ENCODE data around the gene ZDHHC12. TPM values are rescaled to one million over a fixed set of nuclear protein-coding genes. Genes with fewer than 3 reads are reported as not detected.
A peak's percentile ranks its signal among the peaks of the same experiment; 100 is the strongest.

The ZDHHC12 gene
- polyA plus RNA-seq, 3 donors from 2014 or later = 63.7 to 76.6 (median 66.6) TPM

DNA sequence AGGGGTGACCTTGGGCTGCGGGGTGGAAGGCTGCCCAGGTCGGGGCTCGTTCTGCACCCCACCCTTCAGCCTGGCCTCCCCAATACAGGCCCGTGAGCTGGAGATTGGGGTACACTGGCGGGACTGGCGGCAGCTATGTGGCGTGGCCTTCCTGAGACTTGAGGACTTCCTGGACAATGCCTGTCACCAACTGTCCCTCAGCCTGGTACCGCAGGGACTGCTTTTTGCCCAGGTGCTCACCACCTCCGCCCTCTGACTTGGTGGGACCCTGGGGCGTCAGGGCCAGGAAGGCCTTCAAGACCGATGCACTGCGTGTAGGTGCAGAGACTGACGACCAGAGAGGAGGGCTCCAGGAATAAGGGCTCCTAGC, 10.5 kb downstream of the ZDHHC12 start:
- DNase-seq = no peak
- no peak overlapping the region for H3K4me3 Mint-ChIP-seq
- peaks cover 0 to 3% (median 2%) of the 10 kb centered on the region in 3 donors for H3K27me3 Mint-ChIP-seq (ENCODE audit: low read depth in 3 of 3)
- no peaks in the 10 kb centered on the region for H3K4me1 Mint-ChIP-seq
- H3K27ac Mint-ChIP-seq = no peak overlapping the region
- H3K9me3 Mint-ChIP-seq = no peaks in the 10 kb centered on the region
- no peaks in the 10 kb centered on the region for H3K36me3 Mint-ChIP-seq

DNA sequence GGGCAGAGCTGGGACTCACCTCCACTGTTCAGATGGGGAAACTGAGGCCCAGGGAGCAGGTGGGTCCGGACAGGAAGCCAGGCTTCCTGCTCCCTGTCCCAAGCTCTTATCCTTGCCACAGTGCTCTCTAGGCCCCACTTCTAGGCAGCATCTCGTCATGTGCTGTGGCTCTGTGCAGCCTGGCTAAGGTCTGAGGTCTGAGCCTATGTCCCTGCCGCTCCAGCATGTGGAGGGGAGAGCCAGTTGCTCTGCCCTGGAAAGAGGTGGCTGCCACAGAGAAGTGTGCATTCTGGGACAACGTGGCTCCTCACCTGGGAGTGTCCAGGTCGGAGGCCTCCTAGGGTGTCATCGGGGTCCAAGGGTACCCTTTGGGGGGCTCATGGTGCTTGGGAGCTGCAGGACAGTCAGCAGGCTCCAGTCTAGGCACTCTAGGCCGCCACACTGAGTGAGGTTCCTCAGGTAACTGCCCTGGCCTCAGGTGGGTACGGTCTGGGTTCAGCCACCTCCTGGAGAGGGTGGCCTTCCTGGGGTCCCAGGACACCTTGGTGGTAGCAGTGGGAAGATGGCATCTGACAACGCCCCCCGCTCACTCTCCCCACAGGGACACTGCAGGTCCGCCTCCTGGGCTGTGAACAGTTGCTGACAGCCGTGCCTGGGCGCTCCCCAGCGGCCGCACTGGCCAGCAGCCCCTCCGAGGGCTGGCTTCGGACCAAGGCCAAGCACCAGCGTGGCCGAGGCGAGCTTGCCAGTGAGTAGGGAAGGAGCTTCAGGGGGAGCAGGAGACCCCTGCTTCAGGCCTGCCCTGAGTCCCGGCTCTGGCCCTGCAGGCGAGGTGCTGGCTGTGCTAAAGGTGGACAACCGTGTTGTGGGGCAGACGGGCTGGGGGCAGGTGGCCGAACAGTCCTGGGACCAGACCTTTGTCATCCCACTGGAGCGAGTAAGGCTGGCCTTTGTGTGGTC, 11.2 kb downstream of the ZDHHC12 start:
- H3K9me3 Mint-ChIP-seq = no peaks in the 10 kb centered on the region
- DNase-seq = no peak
- no peak overlapping the region for H3K27ac Mint-ChIP-seq
- H3K4me1 Mint-ChIP-seq = no peaks in the 10 kb centered on the region
- no peaks in the 10 kb centered on the region for H3K36me3 Mint-ChIP-seq
- H3K27me3 Mint-ChIP-seq (ENCODE audit: low read depth in 3 of 3) = peaks cover 0 to 3% (median 2%) of the 10 kb centered on the region in 3 donors
- no peak overlapping the region for H3K4me3 Mint-ChIP-seq

DNA sequence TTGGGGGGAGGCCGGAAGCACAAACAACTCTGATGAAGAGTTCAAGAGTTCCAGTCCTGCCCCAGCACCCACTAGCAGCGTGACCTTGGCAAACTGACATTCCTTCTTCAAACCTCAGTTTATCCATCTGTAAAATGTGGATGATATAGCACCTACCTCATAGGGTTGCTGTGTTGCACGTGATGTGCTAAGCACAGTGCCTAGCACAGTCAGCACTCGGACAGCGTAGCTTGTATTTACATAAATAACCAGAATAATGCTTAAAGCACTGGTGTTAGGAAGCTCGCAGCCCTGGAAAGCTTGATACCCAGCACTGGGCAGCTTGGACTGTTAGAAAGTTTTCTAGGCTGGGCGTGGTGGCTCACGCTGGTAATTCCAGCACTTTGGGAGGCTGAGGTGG, 16.5 kb downstream of the ZDHHC12 start:
- Mint-ChIP-seq H3K27ac (no peak overlapping the region), H3K9me3 (no peaks in the 10 kb centered on the region), H3K36me3 (no peaks in the 10 kb centered on the region), H3K27me3 (ENCODE audit: low read depth in 3 of 3) (peaks cover 0 to 5% (median 2%) of the 10 kb centered on the region in 3 donors), H3K4me1 (peaks cover 0 to 4% of the 10 kb centered on the region in 2 donors), H3K4me3 (no peak overlapping the region)
- no peak for DNase-seq

DNA sequence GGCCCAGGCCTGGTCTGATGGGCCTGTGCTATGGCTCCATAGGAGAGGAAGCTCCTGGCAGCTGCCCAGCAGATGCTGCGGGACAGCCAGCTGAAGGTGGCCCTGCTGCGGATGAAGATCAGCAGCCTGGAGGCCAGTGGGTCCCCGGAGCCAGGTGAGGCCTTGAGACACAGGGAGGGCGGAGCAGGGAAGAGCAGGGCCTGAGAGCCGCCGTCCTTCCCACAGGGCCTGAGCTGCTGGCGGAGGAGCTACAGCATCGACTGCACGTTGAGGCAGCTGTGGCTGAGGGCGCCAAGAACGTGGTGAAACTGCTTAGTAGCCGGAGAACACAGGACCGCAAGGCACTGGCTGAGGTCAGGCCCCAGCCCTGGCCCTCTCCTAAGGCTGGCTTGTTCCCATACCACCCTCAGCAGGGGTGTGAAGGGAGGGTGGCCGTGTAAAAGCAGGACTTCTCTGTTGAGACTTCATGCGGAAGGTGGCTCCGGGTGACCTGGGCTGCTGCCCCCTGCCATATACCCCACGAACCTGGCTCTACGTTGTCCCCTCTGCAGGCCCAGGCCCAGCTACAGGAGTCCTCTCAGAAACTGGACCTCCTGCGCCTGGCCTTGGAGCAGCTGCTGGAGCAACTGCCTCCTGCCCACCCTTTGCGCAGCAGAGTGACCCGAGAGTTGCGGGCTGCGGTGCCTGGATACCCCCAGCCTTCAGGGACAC, 17.1 kb downstream of the ZDHHC12 start:
- no peak overlapping the region for H3K4me3 Mint-ChIP-seq
- H3K36me3 Mint-ChIP-seq = no peaks in the 10 kb centered on the region
- H3K4me1 Mint-ChIP-seq = peaks cover 6 to 9% of the 10 kb centered on the region in 2 donors
- H3K27ac Mint-ChIP-seq = no peak overlapping the region
- H3K9me3 Mint-ChIP-seq = no peaks in the 10 kb centered on the region
- no peak for DNase-seq
- peaks cover 0 to 5% (median 2%) of the 10 kb centered on the region in 3 donors for H3K27me3 Mint-ChIP-seq (ENCODE audit: low read depth in 3 of 3)

DNA sequence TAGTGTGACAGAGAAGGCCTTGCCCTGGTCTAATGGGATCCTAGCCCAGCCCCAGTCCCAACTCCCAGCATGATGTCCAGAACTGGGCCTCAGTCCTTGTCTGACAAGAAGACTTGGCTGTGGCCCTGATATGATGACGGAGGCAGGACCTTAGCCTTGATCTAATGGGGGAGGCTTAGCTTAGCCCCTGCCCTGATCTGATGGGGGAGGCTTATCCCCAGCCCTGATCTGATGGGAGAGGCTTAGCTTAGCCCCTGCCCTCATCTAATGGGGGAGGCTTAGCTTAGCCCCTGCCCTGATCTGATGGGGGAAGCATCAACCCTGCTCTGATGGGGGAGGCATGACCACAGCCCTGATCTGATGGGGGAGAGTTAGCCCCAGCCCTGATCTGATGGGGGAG, 17.9 kb downstream of the ZDHHC12 start:
- no peak overlapping the region for H3K4me3 Mint-ChIP-seq
- no peaks in the 10 kb centered on the region for H3K36me3 Mint-ChIP-seq
- no peak for DNase-seq
- H3K27ac Mint-ChIP-seq = no peak overlapping the region
- H3K4me1 Mint-ChIP-seq = peaks cover 6 to 10% of the 10 kb centered on the region in 2 donors
- no peaks in the 10 kb centered on the region for H3K9me3 Mint-ChIP-seq
- peaks cover 0 to 5% (median 0%) of the 10 kb centered on the region in 3 donors for H3K27me3 Mint-ChIP-seq (ENCODE audit: low read depth in 3 of 3)

DNA sequence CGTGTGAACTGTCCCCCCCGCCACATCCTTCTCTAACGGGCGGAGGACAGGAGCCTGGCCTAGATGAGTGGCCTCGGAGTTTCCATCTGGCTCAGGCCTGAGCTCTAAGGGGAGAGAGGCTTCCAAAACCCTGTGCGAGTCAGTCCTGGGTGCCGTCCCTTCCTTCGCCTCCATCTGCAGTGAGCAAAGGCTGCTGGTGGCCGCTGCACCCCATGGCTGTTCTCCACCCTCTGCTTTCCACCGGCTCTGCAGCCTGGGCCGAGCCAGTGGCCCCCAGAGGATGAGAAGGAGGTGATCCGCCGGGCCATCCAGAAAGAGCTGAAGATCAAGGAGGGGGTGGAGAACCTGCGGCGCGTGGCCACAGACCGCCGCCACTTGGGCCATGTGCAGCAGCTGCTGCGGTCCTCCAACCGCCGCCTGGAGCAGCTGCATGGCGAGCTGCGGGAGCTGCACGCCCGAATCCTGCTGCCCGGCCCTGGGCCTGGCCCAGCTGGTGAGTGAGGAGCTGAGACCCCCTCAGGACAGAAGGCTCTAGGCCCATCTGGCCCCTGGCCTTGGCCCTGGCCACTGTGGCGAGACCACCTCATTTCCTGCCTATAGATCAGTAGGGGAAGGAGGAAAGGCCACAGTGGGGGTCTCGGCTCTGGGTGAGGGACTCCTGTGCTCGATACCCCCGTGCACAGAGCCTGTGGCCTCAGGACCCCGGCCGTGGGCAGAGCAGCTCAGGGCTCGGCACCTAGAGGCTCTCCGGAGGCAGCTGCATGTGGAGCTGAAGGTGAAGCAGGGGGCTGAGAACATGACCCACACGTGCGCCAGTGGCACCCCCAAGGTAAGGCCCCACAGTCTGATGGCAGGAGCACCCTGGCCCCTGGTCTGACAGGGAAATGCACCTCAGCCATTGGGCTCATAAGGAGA, 18.6 kb downstream of the ZDHHC12 start:
- no peak for DNase-seq
- H3K9me3 Mint-ChIP-seq = no peaks in the 10 kb centered on the region
- no peak overlapping the region for H3K27ac Mint-ChIP-seq
- H3K4me1 Mint-ChIP-seq = peaks cover 6 to 10% of the 10 kb centered on the region in 2 donors
- H3K27me3 Mint-ChIP-seq (ENCODE audit: low read depth in 3 of 3) = peaks cover 0 to 4% (median 0%) of the 10 kb centered on the region in 3 donors
- H3K4me3 Mint-ChIP-seq = no peak overlapping the region
- H3K36me3 Mint-ChIP-seq = no peaks in the 10 kb centered on the region

DNA sequence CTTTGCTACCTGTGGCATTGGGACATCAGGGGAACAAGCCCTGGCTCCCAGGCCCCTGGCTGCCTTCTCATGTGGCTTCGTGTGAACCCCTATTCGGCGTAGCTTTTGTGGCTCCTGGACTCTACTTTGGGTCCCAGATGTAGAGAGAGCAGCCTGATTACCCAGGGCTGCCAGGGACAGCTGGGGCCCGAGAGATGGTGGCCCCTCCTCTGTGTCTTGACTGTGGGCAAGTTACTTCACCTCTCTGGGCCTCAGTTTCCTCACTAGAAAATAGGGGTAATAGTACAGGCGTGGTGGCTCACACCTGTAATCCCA, 19.6 kb downstream of the ZDHHC12 start:
- H3K36me3 Mint-ChIP-seq = no peaks in the 10 kb centered on the region
- DNase-seq = no peak
- no peaks in the 10 kb centered on the region for H3K9me3 Mint-ChIP-seq
- no peak overlapping the region for H3K27ac Mint-ChIP-seq
- H3K4me3 Mint-ChIP-seq = peak overlapping the region; percentile 21 to 69 (median 52)
- peaks cover 6 to 10% of the 10 kb centered on the region in 2 donors for H3K4me1 Mint-ChIP-seq
- peaks cover 0 to 2% (median 0%) of the 10 kb centered on the region in 3 donors for H3K27me3 Mint-ChIP-seq (ENCODE audit: low read depth in 3 of 3)

DNA sequence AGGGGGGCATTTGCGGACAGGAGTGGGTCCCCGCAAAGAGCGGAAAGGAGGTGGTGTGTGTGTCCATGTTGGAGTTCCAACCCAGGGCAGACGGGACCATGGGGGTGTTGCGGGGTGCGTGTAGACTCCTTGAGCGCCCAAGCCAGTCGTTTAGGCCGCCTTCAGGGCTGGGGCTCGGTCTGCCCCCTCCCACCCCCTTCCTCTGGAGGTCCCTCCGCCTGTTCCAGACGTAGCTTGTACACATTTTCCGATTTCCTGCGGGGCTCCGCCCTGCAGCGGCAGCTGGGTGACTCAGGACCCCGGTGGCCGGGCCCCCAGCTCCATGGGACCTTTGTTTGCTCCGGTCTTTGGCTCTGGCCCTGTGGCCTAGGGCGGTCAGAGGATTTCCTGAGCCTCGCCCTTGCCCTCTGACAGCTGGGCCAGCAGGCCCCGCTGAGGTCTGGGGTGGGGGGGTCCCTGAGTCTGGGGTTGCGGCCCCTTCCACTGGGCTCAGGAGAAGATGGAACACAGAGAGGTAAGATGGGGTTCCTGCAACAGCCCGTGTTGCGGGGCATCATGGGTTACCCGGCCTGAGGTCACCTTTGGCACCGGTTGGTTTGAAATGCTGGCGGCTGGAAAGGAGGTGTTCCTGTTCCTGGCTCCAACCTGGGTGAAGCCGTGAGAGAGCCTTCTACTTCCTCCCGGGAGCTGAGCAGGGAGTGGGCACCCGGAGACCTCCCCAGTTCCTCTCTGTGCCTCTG, 20.1 kb downstream of the ZDHHC12 start:
- Mint-ChIP-seq H3K27me3 (ENCODE audit: low read depth in 3 of 3) (peaks cover 0 to 2% (median 0%) of the 10 kb centered on the region in 3 donors), H3K4me1 (peaks cover 6 to 10% of the 10 kb centered on the region in 2 donors), H3K9me3 (no peaks in the 10 kb centered on the region), H3K4me3 (peak overlapping the region; percentile 65 to 82 (median 75)), H3K27ac (no peak overlapping the region), H3K36me3 (no peaks in the 10 kb centered on the region)
- no peak for DNase-seq

DNA sequence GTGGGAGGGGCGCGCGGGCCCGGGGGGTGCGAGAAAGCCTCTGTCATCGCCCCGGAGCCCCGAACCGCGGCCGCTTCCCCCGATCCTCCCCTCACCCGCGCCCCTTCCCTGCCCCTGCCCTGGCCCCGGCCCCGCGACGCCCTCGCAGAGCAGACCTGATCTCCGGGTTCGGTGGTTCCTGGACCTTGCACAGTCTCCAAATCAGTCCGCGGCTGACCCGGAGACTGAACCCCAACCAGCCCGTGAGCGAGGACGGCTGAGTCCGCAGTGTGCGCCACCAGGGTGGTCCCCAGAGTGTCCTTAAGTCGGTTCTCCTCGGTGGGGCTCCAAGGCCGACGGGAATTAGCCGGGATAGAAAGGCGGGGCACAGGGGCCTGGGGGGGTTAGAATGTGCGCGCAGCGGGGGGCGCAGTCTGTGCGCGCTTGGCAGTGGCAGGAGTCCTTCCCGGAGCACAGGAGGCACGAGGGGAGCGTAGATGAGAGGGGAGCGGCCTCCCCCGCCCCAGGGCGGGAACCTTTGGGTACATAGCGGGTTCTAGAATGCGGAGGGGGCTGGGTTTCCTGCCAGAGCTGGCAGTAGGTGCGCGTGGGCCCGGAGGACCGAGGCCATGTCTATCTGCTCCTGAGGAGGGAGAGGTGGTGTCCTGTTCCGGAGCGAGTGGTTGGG, 20.8 kb downstream of the ZDHHC12 start:
- Mint-ChIP-seq H3K9me3 (no peaks in the 10 kb centered on the region), H3K27ac (peak overlapping the region in 1 of 6 donors; percentile 55), H3K36me3 (no peaks in the 10 kb centered on the region), H3K4me3 (peak overlapping the region; percentile 65 to 82 (median 75)), H3K27me3 (ENCODE audit: low read depth in 3 of 3) (peaks cover 0 to 2% (median 0%) of the 10 kb centered on the region in 3 donors), H3K4me1 (peaks cover 6 to 10% of the 10 kb centered on the region in 2 donors)
- DNase-seq = peak in 2 of 3 donors; percentile 19 to 25

DNA sequence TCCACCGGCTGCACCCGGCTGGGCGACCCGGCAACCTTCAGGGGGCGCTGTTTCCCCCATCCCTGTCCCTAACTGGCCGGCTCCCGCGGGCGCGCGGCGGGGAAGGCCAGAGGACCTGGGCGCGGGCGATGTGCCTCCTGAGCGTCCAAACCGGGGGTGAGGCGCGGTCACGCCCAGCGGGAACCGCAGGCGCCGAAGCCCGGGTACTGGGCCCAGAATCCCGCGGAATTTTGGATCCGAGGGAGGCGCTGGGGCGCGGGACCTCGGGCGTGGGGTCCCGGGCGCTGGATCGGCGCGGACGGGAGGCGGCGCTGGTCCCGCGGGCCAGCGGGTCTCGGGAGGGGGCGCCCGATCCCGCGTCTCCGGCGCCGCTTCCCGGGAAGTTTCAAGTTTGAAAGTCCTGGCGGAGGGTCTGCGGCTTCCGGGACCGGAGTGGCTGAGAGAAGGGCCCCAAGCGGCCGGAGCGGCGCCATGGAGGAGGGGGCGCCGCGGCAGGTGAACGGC, 21.4 kb downstream of the ZDHHC12 start, which contains the start of gene PKN3:
TSS of gene PKN3 (plus strand) at position 59 of the 504 bp plus-strand sequence. CDS start at position 472, 413 bp downstream.
- Mint-ChIP-seq H3K9me3 (no peaks in the 10 kb centered on the region), H3K27ac (peak within 1 kb of the TSS in 3 of 6 donors; percentile 55 to 89 (median 69)), H3K4me1 (peaks cover 6 to 10% of the 10 kb centered on the region in 2 donors), H3K36me3 (no peaks in the 10 kb centered on the region), H3K4me3 (peak within 1 kb of the TSS; percentile 84 to 95 (median 91)), H3K27me3 (ENCODE audit: low read depth in 3 of 3) (peaks cover 0 to 2% (median under 1%) of the 10 kb centered on the region in 3 donors)
- DNase-seq = peak; percentile 82 to 85 (median 84)

DNA sequence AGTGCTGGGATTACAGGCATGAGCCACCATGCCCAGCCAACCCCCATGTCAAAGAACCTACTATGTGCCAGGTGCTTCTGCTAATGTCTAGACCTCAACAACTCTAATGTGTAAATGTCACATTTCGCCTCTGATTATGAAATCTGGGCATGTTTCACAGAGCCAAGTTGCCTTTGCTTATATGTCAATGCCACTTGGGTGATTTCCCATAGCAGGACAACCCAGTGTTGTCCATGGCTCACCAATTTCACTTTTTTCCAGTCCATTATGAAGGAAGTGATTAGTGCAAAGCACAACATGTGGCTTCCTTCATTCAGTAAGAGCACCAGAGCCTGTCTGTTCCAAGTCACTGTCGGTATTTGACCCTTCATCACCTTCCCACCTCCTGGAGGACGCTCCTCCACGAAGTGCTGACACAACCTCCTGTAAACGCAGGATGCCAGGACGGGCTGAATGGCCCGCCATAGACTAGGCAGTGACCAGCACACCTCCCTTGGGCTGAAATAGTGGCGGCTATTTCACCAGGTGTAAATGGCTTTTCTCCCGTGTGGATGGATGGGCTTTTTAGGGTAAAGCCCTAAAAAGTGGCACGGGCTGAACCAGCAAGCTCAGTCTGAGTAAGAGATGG, 22.6 kb downstream of the ZDHHC12 start:
- H3K27me3 Mint-ChIP-seq (ENCODE audit: low read depth in 3 of 3) = peaks cover 0 to 6% (median 3%) of the 10 kb centered on the region in 3 donors
- no peak for DNase-seq
- H3K36me3 Mint-ChIP-seq = peaks cover 0 to 1% (median 0%) of the 10 kb centered on the region in 3 donors
- no peaks in the 10 kb centered on the region for H3K9me3 Mint-ChIP-seq
- H3K4me3 Mint-ChIP-seq = peak overlapping the region; percentile 27 to 91 (median 62)
- peaks cover 6 to 10% of the 10 kb centered on the region in 2 donors for H3K4me1 Mint-ChIP-seq
- no peak overlapping the region for H3K27ac Mint-ChIP-seq
